ENCODE results near the gene PIAS1.

Gene PIAS1

DNA sequence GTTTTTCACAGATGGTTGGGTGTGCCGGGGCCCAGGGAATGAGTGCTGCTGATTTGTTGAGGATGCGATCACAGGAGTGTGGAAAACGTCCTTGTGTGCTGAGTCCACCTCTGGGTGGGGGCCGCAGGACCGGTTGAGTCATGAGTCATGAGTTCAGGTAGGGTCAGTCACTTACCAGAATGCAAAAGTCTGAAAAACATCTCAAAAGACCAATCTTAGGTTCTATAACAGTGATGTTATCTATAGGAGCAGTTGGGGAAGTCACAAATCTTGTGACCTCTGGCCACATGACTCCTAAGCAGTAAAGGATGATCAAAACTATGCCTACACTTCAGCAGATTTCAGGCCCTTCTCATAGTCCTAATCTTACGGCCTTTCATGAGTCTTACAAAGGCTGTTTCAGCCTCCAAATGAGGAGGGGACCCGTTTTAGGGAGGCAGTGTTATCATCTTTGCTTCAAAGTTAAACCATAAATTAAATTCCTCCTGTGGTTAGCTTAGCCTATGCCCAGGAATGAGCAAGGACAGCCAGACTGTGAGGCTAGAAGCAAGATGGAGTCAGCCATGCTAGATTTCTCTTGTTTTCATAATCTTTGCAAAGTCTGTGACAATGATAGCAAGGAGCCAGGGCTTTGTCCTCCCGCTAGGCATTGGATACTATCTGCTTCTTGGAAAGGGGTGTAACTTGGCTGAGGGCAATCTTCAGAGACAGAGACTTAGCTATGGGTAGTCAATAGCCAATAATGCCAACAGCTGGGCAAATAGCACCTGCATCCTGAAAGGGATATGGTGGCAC lies 30.6 kb upstream of the PIAS1 start:
- no peaks in the 10 kb centered on the region for H3K27me3 ChIP-seq (ENCODE audit: insufficient read depth, poor library complexity, severe bottlenecking)
- TF ChIP-seq POLR2AphosphoS5 (IDR thresholded peaks at IDR 0.05; ENCODE audit: low read depth) (no peak), SPI1 (IDR thresholded peaks at IDR 0.05; ENCODE audit: borderline replicate concordance, low read depth) (no peak), GABPA (IDR thresholded peaks at IDR 0.05; ENCODE audit: low read depth) (no peak)
- TF ChIP-seq, protein P1, sequence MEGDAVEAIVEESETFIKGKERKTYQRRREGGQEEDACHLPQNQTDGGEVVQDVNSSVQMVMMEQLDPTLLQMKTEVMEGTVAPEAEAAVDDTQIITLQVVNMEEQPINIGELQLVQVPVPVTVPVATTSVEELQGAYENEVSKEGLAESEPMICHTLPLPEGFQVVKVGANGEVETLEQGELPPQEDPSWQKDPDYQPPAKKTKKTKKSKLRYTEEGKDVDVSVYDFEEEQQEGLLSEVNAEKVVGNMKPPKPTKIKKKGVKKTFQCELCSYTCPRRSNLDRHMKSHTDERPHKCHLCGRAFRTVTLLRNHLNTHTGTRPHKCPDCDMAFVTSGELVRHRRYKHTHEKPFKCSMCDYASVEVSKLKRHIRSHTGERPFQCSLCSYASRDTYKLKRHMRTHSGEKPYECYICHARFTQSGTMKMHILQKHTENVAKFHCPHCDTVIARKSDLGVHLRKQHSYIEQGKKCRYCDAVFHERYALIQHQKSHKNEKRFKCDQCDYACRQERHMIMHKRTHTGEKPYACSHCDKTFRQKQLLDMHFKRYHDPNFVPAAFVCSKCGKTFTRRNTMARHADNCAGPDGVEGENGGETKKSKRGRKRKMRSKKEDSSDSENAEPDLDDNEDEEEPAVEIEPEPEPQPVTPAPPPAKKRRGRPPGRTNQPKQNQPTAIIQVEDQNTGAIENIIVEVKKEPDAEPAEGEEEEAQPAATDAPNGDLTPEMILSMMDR (IDR thresholded peaks at IDR 0.05; ENCODE audit: insufficient read depth, low read length): no peak
- TF ChIP-seq, protein P2, sequence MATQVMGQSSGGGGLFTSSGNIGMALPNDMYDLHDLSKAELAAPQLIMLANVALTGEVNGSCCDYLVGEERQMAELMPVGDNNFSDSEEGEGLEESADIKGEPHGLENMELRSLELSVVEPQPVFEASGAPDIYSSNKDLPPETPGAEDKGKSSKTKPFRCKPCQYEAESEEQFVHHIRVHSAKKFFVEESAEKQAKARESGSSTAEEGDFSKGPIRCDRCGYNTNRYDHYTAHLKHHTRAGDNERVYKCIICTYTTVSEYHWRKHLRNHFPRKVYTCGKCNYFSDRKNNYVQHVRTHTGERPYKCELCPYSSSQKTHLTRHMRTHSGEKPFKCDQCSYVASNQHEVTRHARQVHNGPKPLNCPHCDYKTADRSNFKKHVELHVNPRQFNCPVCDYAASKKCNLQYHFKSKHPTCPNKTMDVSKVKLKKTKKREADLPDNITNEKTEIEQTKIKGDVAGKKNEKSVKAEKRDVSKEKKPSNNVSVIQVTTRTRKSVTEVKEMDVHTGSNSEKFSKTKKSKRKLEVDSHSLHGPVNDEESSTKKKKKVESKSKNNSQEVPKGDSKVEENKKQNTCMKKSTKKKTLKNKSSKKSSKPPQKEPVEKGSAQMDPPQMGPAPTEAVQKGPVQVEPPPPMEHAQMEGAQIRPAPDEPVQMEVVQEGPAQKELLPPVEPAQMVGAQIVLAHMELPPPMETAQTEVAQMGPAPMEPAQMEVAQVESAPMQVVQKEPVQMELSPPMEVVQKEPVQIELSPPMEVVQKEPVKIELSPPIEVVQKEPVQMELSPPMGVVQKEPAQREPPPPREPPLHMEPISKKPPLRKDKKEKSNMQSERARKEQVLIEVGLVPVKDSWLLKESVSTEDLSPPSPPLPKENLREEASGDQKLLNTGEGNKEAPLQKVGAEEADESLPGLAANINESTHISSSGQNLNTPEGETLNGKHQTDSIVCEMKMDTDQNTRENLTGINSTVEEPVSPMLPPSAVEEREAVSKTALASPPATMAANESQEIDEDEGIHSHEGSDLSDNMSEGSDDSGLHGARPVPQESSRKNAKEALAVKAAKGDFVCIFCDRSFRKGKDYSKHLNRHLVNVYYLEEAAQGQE (IDR thresholded peaks at IDR 0.05; ENCODE audit: insufficient replicate concordance, low read depth): no peak

DNA sequence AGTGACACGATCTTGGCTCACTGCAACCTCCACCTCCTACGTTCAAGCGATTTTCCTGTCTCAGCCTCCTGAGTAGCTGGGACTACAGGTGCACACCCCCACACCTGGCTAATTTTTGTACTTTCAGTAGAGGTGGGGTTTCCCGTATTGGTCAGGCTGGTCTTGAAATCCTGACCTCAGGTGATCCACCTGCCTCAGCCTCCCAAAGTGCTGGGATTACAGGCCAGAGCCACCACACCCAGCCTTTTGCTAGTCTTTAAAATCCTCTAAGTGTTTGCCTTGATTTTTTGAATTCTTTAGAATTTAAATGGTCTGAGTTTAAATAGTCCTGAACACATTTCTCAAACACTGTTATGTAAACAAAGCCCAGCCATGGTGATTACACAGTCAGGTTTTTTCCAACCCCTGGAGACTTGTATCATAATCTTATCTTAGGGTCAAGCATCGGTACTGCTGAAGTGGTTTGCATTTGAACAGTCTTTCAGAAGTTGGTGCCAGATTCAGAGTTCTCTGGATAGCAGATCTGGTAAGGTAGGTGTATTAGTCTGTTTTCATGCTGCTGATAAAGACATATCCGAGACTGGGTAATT lies 28.2 kb upstream of the PIAS1 start:
- TF ChIP-seq POLR2AphosphoS5 (IDR thresholded peaks at IDR 0.05; ENCODE audit: low read depth): no peak
- TF ChIP-seq, protein P1 (IDR thresholded peaks at IDR 0.05; ENCODE audit: insufficient read depth, low read length): no peak
- TF ChIP-seq, protein P2 (IDR thresholded peaks at IDR 0.05; ENCODE audit: insufficient replicate concordance, low read depth): no peak
- TF ChIP-seq GABPA (IDR thresholded peaks at IDR 0.05; ENCODE audit: low read depth): no peak
- TF ChIP-seq SPI1 (IDR thresholded peaks at IDR 0.05; ENCODE audit: borderline replicate concordance, low read depth): no peak
- no peak overlapping the region for H3K4me3 ChIP-seq (replicated peaks; ENCODE audit: insufficient read depth, low read length)
- H3K27me3 ChIP-seq (ENCODE audit: insufficient read depth, poor library complexity, severe bottlenecking): no peaks in the 10 kb centered on the region
- no peak for DNase-seq (ENCODE audit: low read depth in 1 of 2, low spot score in 1 of 2)
- H3K27ac ChIP-seq (replicated peaks): no peak overlapping the region

More for the DNA sequence above, 30.6 kb upstream of the PIAS1 start:
- Histone ChIP-seq H3K4me3 (replicated peaks; ENCODE audit: insufficient read depth, low read length) (no peak overlapping the region), H3K27ac (replicated peaks) (no peak overlapping the region)
- DNase-seq (ENCODE audit: low read depth in 1 of 2, low spot score in 1 of 2): no peak

DNA sequence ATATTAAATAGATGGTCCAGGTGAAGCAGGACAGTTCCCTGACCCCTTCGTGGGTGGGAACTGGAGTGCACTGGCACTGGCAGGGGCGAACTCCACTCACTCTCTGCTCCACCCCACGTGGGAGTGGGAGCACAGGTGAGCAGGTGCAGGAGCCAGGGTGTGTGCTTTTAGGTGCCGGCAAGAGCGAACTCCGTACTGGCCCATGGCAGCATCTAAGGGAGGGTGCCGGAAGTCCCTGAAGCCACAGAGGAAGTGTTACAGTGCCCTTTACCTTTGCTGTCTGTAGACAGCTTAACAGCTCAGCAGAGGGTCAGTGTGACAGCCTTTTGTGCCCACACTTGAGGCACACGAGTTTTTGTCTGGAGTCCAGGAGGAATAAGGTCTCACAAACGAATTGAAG lies 26.7 kb upstream of the PIAS1 start:
- Histone ChIP-seq H3K27ac (replicated peaks) (no peak overlapping the region), H3K4me3 (replicated peaks; ENCODE audit: insufficient read depth, low read length) (no peak overlapping the region), H3K27me3 (ENCODE audit: insufficient read depth, poor library complexity, severe bottlenecking) (no peaks in the 10 kb centered on the region)
- DNase-seq (ENCODE audit: low read depth in 1 of 2, low spot score in 1 of 2): no peak
- TF ChIP-seq, protein P2 (IDR thresholded peaks at IDR 0.05; ENCODE audit: insufficient replicate concordance, low read depth): no peak
- TF ChIP-seq SPI1 (IDR thresholded peaks at IDR 0.05; ENCODE audit: borderline replicate concordance, low read depth) (no peak), GABPA (IDR thresholded peaks at IDR 0.05; ENCODE audit: low read depth) (no peak), POLR2AphosphoS5 (IDR thresholded peaks at IDR 0.05; ENCODE audit: low read depth) (no peak)
- TF ChIP-seq, protein P1 (IDR thresholded peaks at IDR 0.05; ENCODE audit: insufficient read depth, low read length): no peak
